ENCODE results near the gene SNRK. TPM values are rescaled to one million over a fixed set of nuclear protein-coding genes. Genes with fewer than 3 reads are reported as not detected.

SNRK gene
- total RNA-seq, 1 experiment from 2014 or later: 11.8 TPM

- no peak for TF ChIP-seq NR2C2 (CRISPR knock-in tag; IDR thresholded peaks at IDR 0.05)
Measured at GRCh38 chr3:43288850-43289249, 2.5 kb downstream of the SNRK start (continued).

GRCh38 chr3:43289401-43289800 is 3.1 kb downstream of the SNRK start:
- DNase-seq (ENCODE audit: low spot score): no peak
- no peak overlapping the region for H3K27ac Mint-ChIP-seq
- TF ChIP-seq TCF7 (CRISPR knock-in tag; IDR thresholded peaks at IDR 0.05; ENCODE audit: low read depth) (no peak), ZNF396 (CRISPR knock-in tag; IDR thresholded peaks at IDR 0.05; ENCODE audit: borderline replicate concordance) (no peak), JUN (CRISPR knock-in tag; IDR thresholded peaks at IDR 0.05) (no peak), ZBTB21 (CRISPR knock-in tag; IDR thresholded peaks at IDR 0.05; ENCODE audit: borderline replicate concordance) (no peak), EMX1 (CRISPR knock-in tag; IDR thresholded peaks at IDR 0.05) (no peak), PRRX2 (CRISPR knock-in tag; IDR thresholded peaks at IDR 0.05) (no peak), E2F1 (CRISPR knock-in tag; IDR thresholded peaks at IDR 0.05) (no peak), NFYB (CRISPR knock-in tag; conservative IDR thresholded peaks at IDR 0.05; ENCODE audit: low read depth) (no peak), MLX (CRISPR knock-in tag; IDR thresholded peaks at IDR 0.05) (no peak), E2F4 (CRISPR knock-in tag; IDR thresholded peaks at IDR 0.05; ENCODE audit: borderline replicate concordance, low read depth) (no peak), ATF2 (CRISPR knock-in tag; IDR thresholded peaks at IDR 0.05; ENCODE audit: borderline replicate concordance, low read depth) (no peak), ZNF317 (CRISPR knock-in tag; IDR thresholded peaks at IDR 0.05; ENCODE audit: borderline replicate concordance, low read depth) (no peak), NFATC4 (CRISPR knock-in tag; IDR thresholded peaks at IDR 0.05) (no peak), HMGXB4 (CRISPR knock-in tag; IDR thresholded peaks at IDR 0.05) (no peak), KAT7 (CRISPR knock-in tag; IDR thresholded peaks at IDR 0.05; ENCODE audit: borderline replicate concordance) (no peak), GABPB1 (CRISPR knock-in tag; IDR thresholded peaks at IDR 0.05) (no peak), SMAD4 (CRISPR knock-in tag; IDR thresholded peaks at IDR 0.05) (no peak)
- no peaks in the 10 kb centered on the region for H3K9me3 Mint-ChIP-seq
- H3K27me3 Mint-ChIP-seq (ENCODE audit: low read depth): peaks cover 3% of the 10 kb centered on the region; the same call in 1 of the 2 replicates
- peaks cover 46% of the 10 kb centered on the region for H3K4me1 Mint-ChIP-seq
- no peak for ATAC-seq
- H3K4me3 Mint-ChIP-seq: no peak overlapping the region
- H3K36me3 Mint-ChIP-seq: no peaks in the 10 kb centered on the region
- ChIA-PET CTCF (no interaction called here), POLR2A (no interaction called here)

GRCh38 chr3:43289841-43290470 is 3.6 kb downstream of the SNRK start:
- no peak overlapping the region for H3K27ac Mint-ChIP-seq
- H3K36me3 Mint-ChIP-seq: no peaks in the 10 kb centered on the region
- DNase-seq (ENCODE audit: low spot score): no peak
- TF ChIP-seq ZSCAN18 (CRISPR knock-in tag; IDR thresholded peaks at IDR 0.05) (no peak), NFE2L1 (CRISPR knock-in tag; IDR thresholded peaks at IDR 0.05) (no peak), ZNF512 (CRISPR knock-in tag; IDR thresholded peaks at IDR 0.05; ENCODE audit: borderline replicate concordance) (no peak), ATF3 (CRISPR knock-in tag; conservative IDR thresholded peaks at IDR 0.05) (no peak), TP53 (CRISPR knock-in tag; IDR thresholded peaks at IDR 0.05) (no peak), ZNF232 (CRISPR knock-in tag; IDR thresholded peaks at IDR 0.05) (no peak), SMAD3 (CRISPR knock-in tag; IDR thresholded peaks at IDR 0.05; ENCODE audit: borderline replicate concordance) (no peak), FOXP1 (CRISPR knock-in tag; IDR thresholded peaks at IDR 0.05; ENCODE audit: borderline replicate concordance) (no peak)
- CTCF ChIA-PET: no interaction called here
- H3K9me3 Mint-ChIP-seq: no peaks in the 10 kb centered on the region
- POLR2A ChIA-PET: no interaction called here
- peaks cover 3% of the 10 kb centered on the region; the same call in 1 of the 2 replicates for H3K27me3 Mint-ChIP-seq (ENCODE audit: low read depth)
- ATAC-seq: no peak
- H3K4me3 Mint-ChIP-seq: no peak overlapping the region
- H3K4me1 Mint-ChIP-seq: peaks cover 45% of the 10 kb centered on the region

Data from WTC11 (cell line).